ENCODE results near the gene MRPL54.
"Not testable (repeated sequence)": the region's sequence is repeated elsewhere in the genome, so short reads cannot be mapped to it uniquely, and the experiment has no call there.

MRPL54 gene

GRCh38 chr19:3762130-3762473 is 380 bp upstream of the MRPL54 start (continued):
- TF ChIP-seq PATZ1 (CRISPR knock-in tag; IDR thresholded peaks at IDR 0.05; ENCODE audit: borderline replicate concordance) = no peak
- no peak for TF ChIP-seq TCF4 (CRISPR knock-in tag; IDR thresholded peaks at IDR 0.05; ENCODE audit: borderline replicate concordance)
- no peak for TF ChIP-seq GLIS3 (CRISPR knock-in tag; IDR thresholded peaks at IDR 0.05)
- TF ChIP-seq ZC3H10 (CRISPR knock-in tag; IDR thresholded peaks at IDR 0.05) = no peak
- no peak for TF ChIP-seq SNAI2 (CRISPR knock-in tag; IDR thresholded peaks at IDR 0.05)
- no peak for TF ChIP-seq POU6F1 (CRISPR knock-in tag; IDR thresholded peaks at IDR 0.05; ENCODE audit: borderline replicate concordance, low read depth)
- no peak for TF ChIP-seq CSDC2 (CRISPR knock-in tag; IDR thresholded peaks at IDR 0.05)

GRCh38 chr19:3765121-3765520 is 2.6 kb downstream of the MRPL54 start:
- TF ChIP-seq SNAI2 (CRISPR knock-in tag; IDR thresholded peaks at IDR 0.05) (no peak), TCF4 (CRISPR knock-in tag; IDR thresholded peaks at IDR 0.05; ENCODE audit: borderline replicate concordance) (no peak), RARB (CRISPR knock-in tag; IDR thresholded peaks at IDR 0.05) (no peak), ZC3H10 (CRISPR knock-in tag; IDR thresholded peaks at IDR 0.05) (no peak), ZNF8 (CRISPR knock-in tag; IDR thresholded peaks at IDR 0.05) (no peak), PPARA (CRISPR knock-in tag; IDR thresholded peaks at IDR 0.05; ENCODE audit: borderline replicate concordance) (no peak), CSRNP3 (CRISPR knock-in tag; IDR thresholded peaks at IDR 0.05) (no peak), TSHZ2 (CRISPR knock-in tag; IDR thresholded peaks at IDR 0.05) (no peak), ZFP30 (CRISPR knock-in tag; IDR thresholded peaks at IDR 0.05) (no peak), ARNTL (CRISPR knock-in tag; IDR thresholded peaks at IDR 0.05; ENCODE audit: borderline replicate concordance, low read depth) (no peak), ISL1 (CRISPR knock-in tag; IDR thresholded peaks at IDR 0.05) (no peak), POU6F1 (CRISPR knock-in tag; IDR thresholded peaks at IDR 0.05; ENCODE audit: borderline replicate concordance, low read depth) (no peak), ZNF565 (CRISPR knock-in tag; conservative IDR thresholded peaks at IDR 0.05; ENCODE audit: low read depth) (no peak), ZFP3 (CRISPR knock-in tag; IDR thresholded peaks at IDR 0.05) (no peak), GLIS3 (CRISPR knock-in tag; IDR thresholded peaks at IDR 0.05) (no peak), BACH2 (CRISPR knock-in tag; IDR thresholded peaks at IDR 0.05; ENCODE audit: borderline replicate concordance) (no peak), PATZ1 (CRISPR knock-in tag; IDR thresholded peaks at IDR 0.05; ENCODE audit: borderline replicate concordance) (no peak), OSR1 (CRISPR knock-in tag; IDR thresholded peaks at IDR 0.05) (no peak)
- ATAC-seq = no peak

GRCh38 chr19:3765757-3766156 is 3.3 kb downstream of the MRPL54 start:
- not testable (repeated sequence) for ATAC-seq
